G401 (cell line): ENCODE results near the gene CDK5RAP2. TPM values are rescaled to one million over a fixed set of nuclear protein-coding genes. Genes with fewer than 3 reads are reported as not detected.
A peak's percentile ranks its signal among the peaks of the same experiment; 100 is the strongest.
"Not testable (repeated sequence)": the region's sequence is repeated elsewhere in the genome, so short reads cannot be mapped to it uniquely, and the experiment has no call there.

Experiments
- DNase-seq: peaks from one replicate; pipeline ENCODE4 v3.0.0-alpha.2; 2015; ENCODE audit warnings: low spot score
- in situ Hi-C: cut with HindIII; loops from 2 replicates; pipeline ENCODE4 v1.10.0; 2016; ENCODE audit warnings: low sequenced_read_pairs, mixed read lengths
- total RNA-seq: library from RNA; depleted of rRNA; stranded (reverse); fragments of >200 nt; shearing (Covaris generic); gene quantifications from 2 replicates; pipeline ENCODE4 v1.2.3, GENCODE V29; 2014; rRNA removed

CDK5RAP2 gene
- 27.9 and 54.8 TPM in 2 replicates for total RNA-seq

GRCh38 chr9:120580051-120580896, at the start of gene CDK5RAP2:
Gene CDK5RAP2 (minus strand): TSS chr9:120580167. CDS start chr9:120579978, 189 bp downstream.
- in situ Hi-C loops: no loop called here
- peak; percentile 99 for DNase-seq

GRCh38 chr9:120628925-120629497, 49.0 kb upstream of the CDK5RAP2 start:
- not testable (repeated sequence) for DNase-seq

GRCh38 chr9:120628207-120628924, 48.4 kb upstream of the CDK5RAP2 start:
- in situ Hi-C loops: no loop called here
- DNase-seq: no peak

More at GRCh38 chr9:120628925-120629497, 49.0 kb upstream of the CDK5RAP2 start:
- in situ Hi-C loops: not testable (repeated sequence)

- DNase-seq: no peak
- in situ Hi-C loops: no loop called here
Measured at GRCh38 chr9:120627073-120627472, 47.1 kb upstream of the CDK5RAP2 start.

GRCh38 chr9:120626512-120626911, 46.5 kb upstream of the CDK5RAP2 start:
- no peak for DNase-seq
- in situ Hi-C loops: no loop called here

GRCh38 chr9:120625222-120625621, 45.3 kb upstream of the CDK5RAP2 start:
- in situ Hi-C loops: no loop called here
- DNase-seq: no peak

GRCh38 chr9:120622790-120623189, 42.8 kb upstream of the CDK5RAP2 start:
- in situ Hi-C loops: no loop called here
- DNase-seq: no peak

GRCh38 chr9:120621941-120622340, 42.0 kb upstream of the CDK5RAP2 start:
- DNase-seq: no peak
- in situ Hi-C loops: no loop called here

GRCh38 chr9:120619751-120620655, 40.0 kb upstream of the CDK5RAP2 start:
- DNase-seq: peak; percentile 85
- in situ Hi-C loops: no loop called here

GRCh38 chr9:120616966-120617935, 37.3 kb upstream of the CDK5RAP2 start:
- DNase-seq: no peak
- in situ Hi-C loops: no loop called here

GRCh38 chr9:120612218-120612617, 32.3 kb upstream of the CDK5RAP2 start:
- no peak for DNase-seq
- in situ Hi-C loops: no loop called here

GRCh38 chr9:120611690-120612068, 31.7 kb upstream of the CDK5RAP2 start:
- in situ Hi-C loops: no loop called here
- no peak for DNase-seq

GRCh38 chr9:120610975-120611689, 31.2 kb upstream of the CDK5RAP2 start:
- no peak for DNase-seq
- in situ Hi-C loops: no loop called here

GRCh38 chr9:120609636-120610035, 29.7 kb upstream of the CDK5RAP2 start:
- in situ Hi-C loops: no loop called here
- no peak for DNase-seq

GRCh38 chr9:120608421-120608820, 28.5 kb upstream of the CDK5RAP2 start:
- no peak for DNase-seq
- in situ Hi-C loops: no loop called here

- DNase-seq: no peak
- in situ Hi-C loops: no loop called here
Measured at GRCh38 chr9:120603591-120603990, 23.6 kb upstream of the CDK5RAP2 start.

- in situ Hi-C loops: no loop called here
- DNase-seq: no peak
Measured at GRCh38 chr9:120603010-120603409, 23.0 kb upstream of the CDK5RAP2 start.
